Fibroblast of lung (primary cell): ENCODE results near the gene MAP3K7CL.

Experiments used
- CTCF ChIP-seq, 2 donors: IDR thresholded peaks in 1 of 2; conservative IDR thresholded peaks in 1 of 2; 1 replicate in 1 of 2; 2 replicates in 1 of 2; pipeline ENCODE4 v1.5.1; 2011 to 2012; ENCODE audit warnings: low read length in 2 of 2, control low read depth in 1 of 2, inconsistent platforms in 1 of 2, low read depth in 1 of 2, mild to moderate bottlenecking in 1 of 2
- EZH2 ChIP-seq: IDR thresholded peaks from 2 replicates; pipeline ENCODE4 v1.5.1; 2012; ENCODE audit warnings: low read length, control low read depth, mild to moderate bottlenecking; ENCODE audit errors: missing control alignments

- TF ChIP-seq CTCF (conservative IDR thresholded peaks at IDR 0.05 in 1 of 2, IDR thresholded peaks at IDR 0.05 in 1 of 2; ENCODE audit: low read depth in 1 of 2, low read length in 2 of 2): no peak
- TF ChIP-seq EZH2: no peak
Observed at GRCh38 chr21:29084372-29084771, 46.1 kb upstream of the MAP3K7CL start.
